ENCODE measurements around the gene FAM222A.

DNA sequence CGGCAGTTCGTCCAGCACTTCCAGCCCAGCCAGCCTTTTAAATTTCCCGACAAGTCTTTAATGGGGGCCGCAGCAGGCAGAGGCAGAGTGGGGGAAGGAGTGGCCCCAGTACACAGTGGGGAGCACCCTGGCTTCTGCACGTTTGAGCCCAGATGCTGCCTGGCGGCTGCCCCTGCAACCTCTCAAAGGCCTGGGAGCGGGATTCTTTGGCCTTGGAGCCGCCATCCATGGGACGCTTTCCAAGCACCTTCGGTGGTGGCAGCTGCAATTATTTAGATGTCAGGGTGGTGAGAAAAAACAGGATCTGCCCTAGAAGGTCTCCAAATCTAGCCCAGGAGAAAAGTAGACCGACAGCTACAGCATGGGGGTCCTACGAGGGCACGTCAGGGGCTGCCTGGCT lies 46.0 kb downstream of the FAM222A start:
- TF ChIP-seq, protein P1, sequence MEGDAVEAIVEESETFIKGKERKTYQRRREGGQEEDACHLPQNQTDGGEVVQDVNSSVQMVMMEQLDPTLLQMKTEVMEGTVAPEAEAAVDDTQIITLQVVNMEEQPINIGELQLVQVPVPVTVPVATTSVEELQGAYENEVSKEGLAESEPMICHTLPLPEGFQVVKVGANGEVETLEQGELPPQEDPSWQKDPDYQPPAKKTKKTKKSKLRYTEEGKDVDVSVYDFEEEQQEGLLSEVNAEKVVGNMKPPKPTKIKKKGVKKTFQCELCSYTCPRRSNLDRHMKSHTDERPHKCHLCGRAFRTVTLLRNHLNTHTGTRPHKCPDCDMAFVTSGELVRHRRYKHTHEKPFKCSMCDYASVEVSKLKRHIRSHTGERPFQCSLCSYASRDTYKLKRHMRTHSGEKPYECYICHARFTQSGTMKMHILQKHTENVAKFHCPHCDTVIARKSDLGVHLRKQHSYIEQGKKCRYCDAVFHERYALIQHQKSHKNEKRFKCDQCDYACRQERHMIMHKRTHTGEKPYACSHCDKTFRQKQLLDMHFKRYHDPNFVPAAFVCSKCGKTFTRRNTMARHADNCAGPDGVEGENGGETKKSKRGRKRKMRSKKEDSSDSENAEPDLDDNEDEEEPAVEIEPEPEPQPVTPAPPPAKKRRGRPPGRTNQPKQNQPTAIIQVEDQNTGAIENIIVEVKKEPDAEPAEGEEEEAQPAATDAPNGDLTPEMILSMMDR (IDR thresholded peaks at IDR 0.05), result no peak
- TF ChIP-seq POLR2A (IDR thresholded peaks at IDR 0.05), result no peak
